RWPE1 (cell line): ENCODE results near the gene THOP1.

ENCODE experiments used
- CTCF ChIA-PET: fragments of 350-600 bp; sonication (Branson Sonifier 250); formaldehyde crosslinking; extraction: SDS; loops from one replicate; lab custom pipeline; 2021; lab: Yijun Ruan, JAX
- POLR2A ChIA-PET: fragments of 400-600 bp; formaldehyde crosslinking; extraction: SDS; loops from one replicate; lab custom pipeline; 2020; ENCODE audit warnings: antibody characterized with exemption; ENCODE audit not compliant: low non-redundant PET; lab: Yijun Ruan, JAX
- DNase-seq: peaks from one replicate; pipeline ENCODE4 v3.0.0; 2012; ENCODE audit warnings: low spot score
- H3K27ac ChIP-seq: fragments of 450-650 bp; 2 replicates; pipeline ENCODE4 v1.5.1; 2017
- TF ChIP-seq, protein P1 (sequence below): fragments of 450-650 bp; conservative IDR thresholded peaks from 2 replicates; pipeline ENCODE4 v1.5.1; 2017; ENCODE audit warnings: low read depth, mild to moderate bottlenecking

Gene THOP1

GRCh38 chr19:2761876-2762782 is 23.2 kb upstream of the THOP1 start:
- CTCF ChIA-PET = interaction anchor here (0.5 kb wide), 1 partner anchor 125 kb away, joined by 3 read pairs; no protein-coding TSS in a partner anchor
- POLR2A ChIA-PET = no interaction called here
- no peak overlapping the region for H3K27ac ChIP-seq
- DNase-seq = no peak
- TF ChIP-seq, protein P1, sequence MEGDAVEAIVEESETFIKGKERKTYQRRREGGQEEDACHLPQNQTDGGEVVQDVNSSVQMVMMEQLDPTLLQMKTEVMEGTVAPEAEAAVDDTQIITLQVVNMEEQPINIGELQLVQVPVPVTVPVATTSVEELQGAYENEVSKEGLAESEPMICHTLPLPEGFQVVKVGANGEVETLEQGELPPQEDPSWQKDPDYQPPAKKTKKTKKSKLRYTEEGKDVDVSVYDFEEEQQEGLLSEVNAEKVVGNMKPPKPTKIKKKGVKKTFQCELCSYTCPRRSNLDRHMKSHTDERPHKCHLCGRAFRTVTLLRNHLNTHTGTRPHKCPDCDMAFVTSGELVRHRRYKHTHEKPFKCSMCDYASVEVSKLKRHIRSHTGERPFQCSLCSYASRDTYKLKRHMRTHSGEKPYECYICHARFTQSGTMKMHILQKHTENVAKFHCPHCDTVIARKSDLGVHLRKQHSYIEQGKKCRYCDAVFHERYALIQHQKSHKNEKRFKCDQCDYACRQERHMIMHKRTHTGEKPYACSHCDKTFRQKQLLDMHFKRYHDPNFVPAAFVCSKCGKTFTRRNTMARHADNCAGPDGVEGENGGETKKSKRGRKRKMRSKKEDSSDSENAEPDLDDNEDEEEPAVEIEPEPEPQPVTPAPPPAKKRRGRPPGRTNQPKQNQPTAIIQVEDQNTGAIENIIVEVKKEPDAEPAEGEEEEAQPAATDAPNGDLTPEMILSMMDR = no peak

DNA sequence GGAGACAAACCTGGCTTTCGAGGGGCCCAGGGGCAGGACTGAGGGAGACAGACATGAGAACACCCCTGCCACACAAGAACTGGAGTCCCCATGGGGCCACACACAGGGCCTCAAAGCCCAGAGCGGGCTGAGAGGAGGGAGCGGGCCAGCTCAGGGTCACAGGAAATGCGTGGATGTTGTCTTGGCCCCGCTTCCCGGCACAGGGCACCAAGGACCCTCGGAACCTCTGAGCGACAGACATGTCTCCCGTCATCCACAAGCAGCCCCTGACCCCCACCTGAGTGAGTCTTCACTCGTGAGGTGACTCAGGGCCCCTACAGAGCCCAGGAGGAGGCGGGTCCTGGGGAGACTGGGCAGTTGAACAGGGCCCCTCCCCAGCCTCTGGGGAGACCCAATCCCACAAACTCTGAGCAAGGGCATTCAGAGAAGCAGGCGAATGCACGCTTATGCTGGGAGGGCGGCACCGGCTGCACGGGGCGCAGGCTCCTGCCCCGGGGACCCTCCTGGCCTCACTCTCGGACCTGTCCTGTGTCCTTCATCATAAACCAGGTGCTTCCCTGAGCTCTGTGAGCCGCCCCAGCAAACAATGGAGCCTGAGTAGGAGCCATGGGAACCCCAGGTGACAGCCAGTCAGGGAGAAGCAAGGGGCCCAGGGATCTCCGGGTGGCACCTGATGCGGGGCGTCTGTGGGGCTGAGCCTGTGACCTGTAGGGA is 22.4 kb upstream of the THOP1 start:
- CTCF ChIA-PET = no interaction called here
- TF ChIP-seq, protein P1 = no peak
- DNase-seq = no peak
- H3K27ac ChIP-seq = no peak overlapping the region
- POLR2A ChIA-PET = no interaction called here

DNA sequence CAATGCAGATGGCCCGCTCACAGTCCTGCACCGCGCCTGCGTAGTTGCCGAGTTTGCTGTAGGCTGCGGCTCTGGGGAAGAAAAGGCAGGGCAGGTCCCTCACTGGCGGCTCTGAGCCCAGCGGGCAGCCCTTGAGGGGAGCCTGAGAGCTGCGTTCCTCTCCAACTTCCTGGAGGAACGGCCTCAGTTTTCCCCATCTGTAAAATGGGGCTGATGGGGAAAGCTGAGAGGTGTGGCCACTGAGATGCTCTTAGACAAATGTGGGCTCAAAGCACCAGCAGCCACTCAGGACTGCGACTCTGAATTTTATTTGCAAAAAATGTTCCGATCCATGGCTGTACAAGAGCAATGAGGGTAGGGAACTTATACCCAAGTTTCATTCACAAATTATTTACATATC is 21.6 kb upstream of the THOP1 start:
- no peak for DNase-seq
- H3K27ac ChIP-seq = no peak overlapping the region
- TF ChIP-seq, protein P1 = no peak
- CTCF ChIA-PET = interaction anchor here (0.6 kb wide), 1 partner anchor 104 kb away, joined by 4 read pairs; no protein-coding TSS in a partner anchor
- POLR2A ChIA-PET = no interaction called here

DNA sequence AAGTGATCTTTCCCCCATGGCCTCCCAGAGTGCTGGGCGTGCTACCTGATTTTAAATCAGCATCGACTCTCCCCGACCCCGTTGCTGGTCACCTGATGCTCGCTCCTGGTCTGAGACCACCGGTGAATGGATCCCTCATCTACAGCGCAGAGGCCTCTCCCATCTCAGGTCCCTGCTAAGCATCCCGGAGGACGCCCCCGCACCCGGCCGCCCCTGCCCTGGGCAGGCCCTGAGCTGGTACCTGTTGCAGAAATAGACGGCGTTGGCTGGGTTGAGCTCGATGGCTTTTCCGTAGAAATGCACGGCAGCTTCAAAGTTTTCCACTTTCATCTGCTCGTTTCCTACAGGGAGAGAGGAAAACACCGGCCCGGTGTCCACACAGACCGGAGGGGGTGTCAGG is 20.4 kb upstream of the THOP1 start:
- H3K27ac ChIP-seq = no peak overlapping the region; the same call in 1 of the 2 replicates
- CTCF ChIA-PET = interaction anchor here (0.7 kb wide), 1 partner anchor 324 kb away, joined by 7 read pairs; no protein-coding TSS in a partner anchor
- TF ChIP-seq, protein P1 = no peak
- POLR2A ChIA-PET = no interaction called here
- DNase-seq = no peak

DNA sequence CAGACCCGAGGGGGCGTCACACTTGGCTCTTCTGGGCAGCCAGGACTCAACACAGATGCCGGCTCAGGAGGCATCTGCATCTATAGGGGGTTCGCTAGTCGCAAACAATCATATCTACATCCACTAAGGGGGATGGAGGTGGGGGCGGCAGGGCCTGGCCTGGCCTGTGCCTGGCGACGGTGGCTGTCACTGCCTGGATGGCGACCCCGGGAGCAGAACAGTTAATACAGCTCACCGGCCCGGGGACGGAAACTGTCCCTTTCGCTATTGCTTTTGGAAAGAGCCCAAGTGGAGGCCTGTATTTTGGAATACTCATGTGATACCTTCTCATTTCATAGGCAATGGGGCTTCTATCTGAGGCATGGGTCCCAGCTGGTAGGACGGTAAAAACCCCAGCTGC is 19.9 kb upstream of the THOP1 start:
- TF ChIP-seq, protein P1 = no peak
- H3K27ac ChIP-seq = no peak overlapping the region; the same call in 1 of the 2 replicates
- no peak for DNase-seq
- ChIA-PET POLR2A (no interaction called here), CTCF (interaction anchor here (0.7 kb wide), 1 partner anchor 323 kb away, joined by 7 read pairs; no protein-coding TSS in a partner anchor)
